GM21447 (cell line): Measurements from ENCODE around the gene VKORC1.

Source experiments
- ATAC-seq: cut with Tn5 transposase; IDR thresholded peaks from one replicate; pipeline ENCODE4 v1.9.1; 2021; ENCODE audit not compliant: unreplicated experiment

VKORC1 gene

DNA sequence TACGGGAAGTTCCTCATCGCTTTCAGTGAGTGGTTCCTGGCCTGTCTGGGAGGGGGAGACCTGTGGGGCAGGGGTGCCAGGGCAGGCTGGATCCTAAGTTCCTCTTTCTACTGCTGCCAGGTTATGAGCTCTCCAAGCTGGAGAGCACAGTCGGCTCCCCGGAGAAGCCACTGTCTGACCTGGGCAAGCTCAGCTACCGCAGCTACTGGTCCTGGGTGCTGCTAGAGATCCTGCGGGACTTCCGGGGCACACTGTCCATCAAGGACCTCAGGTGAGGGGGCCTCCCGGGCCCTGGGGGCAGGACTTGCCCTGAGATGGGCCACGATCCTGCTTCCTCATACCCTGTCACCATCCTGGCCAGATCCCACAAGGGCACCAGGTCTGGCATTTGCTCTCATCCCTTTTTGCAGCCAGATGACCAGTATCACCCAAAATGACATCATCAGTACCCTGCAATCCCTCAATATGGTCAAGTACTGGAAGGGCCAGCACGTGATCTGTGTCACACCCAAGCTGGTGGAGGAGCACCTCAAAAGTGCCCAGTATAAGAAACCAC is 35.8 kb upstream of the VKORC1 start:
- no peak for ATAC-seq

DNA sequence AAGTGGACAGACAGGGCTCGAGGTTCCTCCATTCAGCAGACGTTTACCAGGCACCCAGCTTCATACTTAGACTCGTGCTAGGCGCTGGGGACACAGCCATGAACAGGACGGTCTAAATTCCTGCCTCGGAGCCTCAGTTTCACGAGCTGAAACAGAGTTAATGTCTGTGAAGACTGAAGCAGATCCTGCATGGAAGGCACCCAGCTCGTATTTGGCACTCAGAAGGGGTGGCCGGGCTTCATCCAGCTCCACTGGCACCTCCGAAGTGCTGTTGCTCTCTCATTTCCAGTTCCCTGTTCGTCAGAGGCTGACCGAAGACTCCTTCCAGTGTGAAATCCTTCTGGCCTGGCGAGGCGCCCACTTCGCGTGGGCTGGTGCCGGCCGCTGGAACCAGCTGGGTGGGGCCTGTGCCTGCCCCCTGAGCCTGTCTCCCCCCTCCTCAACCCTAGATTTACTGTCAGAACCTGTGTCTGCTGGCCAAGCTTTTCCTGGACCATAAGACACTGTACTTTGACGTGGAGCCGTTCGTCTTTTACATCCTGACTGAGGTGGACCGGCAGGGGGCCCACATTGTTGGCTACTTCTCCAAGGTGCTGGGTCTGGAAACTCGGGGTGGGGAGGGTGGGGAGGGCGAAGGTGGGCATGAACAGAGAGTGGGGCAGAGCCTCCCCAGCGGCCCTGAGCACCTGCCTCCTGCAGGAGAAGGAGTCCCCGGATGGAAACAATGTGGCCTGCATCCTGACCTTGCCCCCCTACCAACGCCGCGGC is 35.2 kb upstream of the VKORC1 start:
- no peak for ATAC-seq

DNA sequence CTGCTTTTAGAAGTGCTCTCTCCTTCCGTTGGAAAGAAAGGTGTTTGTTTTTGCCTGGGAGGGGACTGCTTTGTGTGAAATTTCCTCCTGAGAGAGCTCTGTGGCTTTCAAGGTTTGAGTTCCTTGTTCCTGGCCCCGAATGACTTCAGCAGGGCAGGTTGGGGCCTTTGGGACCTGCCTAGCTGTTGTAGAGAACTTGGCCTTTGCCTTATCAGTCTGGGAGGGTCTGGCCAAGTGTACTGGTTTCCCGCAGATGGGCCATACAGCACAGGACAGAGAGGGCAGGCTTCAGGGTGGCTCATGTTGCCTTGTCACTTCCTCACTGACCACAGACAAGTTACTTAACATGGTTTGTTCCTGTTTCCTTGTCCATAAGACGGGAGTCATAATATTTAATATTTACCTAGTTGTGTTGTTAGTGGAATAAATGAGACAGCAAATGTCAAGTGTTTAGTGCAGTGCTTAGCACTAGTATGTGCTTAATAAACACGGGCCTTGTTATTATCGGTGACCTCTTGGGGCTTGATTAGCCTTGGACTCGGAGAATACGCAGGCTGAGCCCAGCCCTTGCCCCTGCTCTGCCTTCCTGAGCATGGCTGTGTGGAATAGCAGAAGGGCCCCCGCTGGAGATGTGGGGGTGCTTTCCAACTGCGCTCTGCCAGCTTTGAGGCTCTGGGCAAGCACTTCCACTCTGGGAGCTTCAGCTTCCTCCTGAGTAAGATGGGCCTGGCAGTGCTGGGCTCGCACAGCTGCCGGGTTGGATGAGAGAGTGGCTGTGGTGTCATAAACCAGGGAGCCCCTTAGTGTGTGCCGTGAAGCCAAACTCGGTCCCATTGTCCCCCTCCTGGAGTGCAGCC is 34.3 kb upstream of the VKORC1 start:
- ATAC-seq = no peak

DNA sequence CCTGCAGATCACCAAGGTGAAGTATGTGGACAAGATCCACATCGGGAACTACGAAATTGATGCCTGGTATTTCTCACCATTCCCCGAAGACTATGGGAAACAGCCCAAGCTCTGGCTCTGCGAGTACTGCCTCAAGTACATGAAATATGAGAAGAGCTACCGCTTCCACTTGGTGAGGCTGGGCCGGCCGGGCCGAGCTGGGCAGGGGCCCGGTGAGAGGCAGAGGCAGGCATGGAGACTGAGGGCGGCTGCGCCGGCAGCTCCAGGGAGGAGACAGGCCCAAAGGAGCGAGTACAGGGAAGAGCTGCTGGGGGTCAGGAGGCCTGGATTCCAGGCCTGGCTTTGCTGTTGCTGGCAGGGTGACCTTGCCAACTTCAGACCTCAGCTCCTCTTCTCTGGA is 32.6 kb upstream of the VKORC1 start:
- ATAC-seq = no peak

DNA sequence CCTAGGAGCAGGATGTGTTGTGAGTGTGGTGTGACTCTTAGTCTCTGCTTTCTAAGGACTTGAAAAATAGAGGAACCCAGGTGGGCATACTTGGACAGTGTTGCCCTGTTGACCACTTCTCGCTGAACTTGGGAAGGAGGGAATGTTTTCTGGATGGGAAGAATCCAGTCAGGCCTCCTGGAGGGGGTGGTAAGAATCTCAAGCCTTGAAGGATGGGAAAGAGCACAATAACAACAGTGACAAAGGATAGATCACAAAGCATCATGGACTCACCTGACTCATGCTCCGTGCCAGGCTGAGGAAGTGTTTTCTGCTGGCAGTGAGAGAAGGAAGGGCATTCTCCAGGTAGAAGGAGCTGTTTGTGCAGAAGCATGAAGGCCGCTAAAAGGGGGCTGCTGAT is 31.2 kb upstream of the VKORC1 start:
- ATAC-seq = no peak

DNA sequence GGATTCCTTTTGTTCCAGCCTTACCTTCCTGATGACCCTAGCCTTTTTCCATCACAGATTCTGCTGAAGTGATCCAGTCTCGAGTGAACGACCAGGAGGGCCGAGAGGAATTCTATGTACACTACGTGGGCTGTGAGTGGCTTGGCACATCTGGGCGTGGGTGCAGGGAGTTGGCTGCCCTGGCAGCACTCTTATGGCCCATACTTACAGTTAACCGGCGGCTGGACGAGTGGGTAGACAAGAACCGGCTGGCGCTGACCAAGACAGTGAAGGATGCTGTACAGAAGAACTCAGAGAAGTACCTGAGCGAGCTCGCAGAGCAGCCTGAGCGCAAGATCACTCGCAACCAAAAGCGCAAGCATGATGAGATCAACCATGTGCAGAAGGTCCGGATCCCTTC is 25.5 kb upstream of the VKORC1 start:
- no peak for ATAC-seq

DNA sequence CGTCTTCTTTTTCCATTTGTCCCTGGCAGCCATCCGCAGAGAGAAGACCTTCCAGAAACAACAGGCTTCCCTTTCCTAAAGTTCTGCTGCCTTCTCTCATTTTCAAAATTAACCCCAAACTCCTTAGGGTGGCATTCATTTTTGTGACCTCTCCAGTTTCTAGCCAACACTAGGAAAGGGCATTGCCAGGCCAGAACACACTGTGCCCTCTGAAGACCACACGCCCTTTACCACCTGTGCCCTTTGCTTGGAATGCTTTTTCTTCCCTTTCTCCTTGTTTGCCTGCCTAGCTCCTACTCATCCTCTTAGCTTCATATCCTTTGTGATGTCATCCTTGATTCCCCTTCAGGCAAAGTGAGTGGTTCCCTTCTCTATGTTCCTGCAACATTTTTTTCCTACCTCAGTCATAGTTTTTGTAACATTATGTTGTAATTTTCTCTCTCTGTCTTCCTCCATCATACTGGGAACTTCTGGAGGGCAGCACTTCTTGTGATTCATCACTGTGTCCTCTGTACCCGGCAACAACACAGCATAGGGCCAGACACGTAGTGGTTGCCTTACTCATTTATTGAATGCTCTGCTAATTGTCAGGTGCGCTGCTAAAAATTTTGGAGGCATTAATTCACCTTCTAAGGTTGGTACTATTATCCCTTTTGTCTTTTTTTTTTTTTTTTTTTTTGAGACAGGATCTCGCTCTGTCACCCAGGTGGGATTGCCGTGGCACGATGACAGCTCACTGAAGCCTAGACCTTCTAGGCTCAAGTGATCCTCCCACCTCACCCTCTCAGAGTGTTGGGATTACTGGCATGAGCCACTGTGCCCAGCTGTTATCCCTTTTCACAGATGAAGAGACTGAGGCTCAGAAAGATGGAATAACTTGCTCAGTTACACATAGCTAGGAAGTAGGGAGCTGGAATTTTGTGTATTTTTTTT is 23.9 kb upstream of the VKORC1 start:
- ATAC-seq = no peak

DNA sequence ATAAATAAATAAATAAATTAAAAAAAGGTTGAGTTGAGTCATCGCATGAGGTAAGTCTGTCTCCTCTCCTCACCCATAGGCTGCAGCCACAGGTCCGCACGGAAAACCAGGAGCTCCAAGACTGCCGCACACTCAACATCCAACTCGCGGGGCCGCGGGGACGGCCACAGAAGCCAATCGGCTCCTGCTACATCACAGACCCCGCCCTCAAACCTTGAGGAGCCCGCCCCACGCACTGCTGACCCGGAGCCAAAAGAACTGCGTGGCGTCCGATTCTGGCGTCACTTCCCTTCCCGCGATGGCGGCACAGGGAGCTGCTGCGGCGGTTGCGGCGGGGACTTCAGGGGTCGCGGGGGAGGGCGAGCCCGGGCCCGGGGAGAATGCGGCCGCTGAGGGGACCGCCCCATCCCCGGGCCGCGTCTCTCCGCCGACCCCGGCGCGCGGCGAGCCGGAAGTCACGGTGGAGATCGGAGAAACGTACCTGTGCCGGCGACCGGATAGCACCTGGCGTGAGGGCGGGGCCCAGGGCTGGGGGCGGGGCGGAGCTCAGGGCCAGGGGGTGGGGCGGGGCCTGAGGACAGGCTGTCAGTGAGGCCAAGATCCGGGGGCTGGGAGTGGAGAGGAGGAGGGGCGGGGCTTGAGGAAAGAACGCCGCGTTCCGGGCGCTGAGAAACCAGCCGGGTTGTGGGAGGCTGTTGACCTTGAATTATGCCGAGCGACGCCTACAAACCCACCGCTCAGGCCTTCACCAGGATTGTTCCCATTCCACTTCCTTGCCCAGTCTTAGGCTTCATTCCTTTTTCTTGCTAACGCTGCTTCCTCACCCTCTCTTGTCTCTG is 23.0 kb upstream of the VKORC1 start, which contains the start of gene KAT8:
KAT8 (plus strand) TSS at position 281 of the 839 bp plus-strand sequence; CDS start at position 299, 18 bp downstream.
- ATAC-seq = peak; percentile 91

DNA sequence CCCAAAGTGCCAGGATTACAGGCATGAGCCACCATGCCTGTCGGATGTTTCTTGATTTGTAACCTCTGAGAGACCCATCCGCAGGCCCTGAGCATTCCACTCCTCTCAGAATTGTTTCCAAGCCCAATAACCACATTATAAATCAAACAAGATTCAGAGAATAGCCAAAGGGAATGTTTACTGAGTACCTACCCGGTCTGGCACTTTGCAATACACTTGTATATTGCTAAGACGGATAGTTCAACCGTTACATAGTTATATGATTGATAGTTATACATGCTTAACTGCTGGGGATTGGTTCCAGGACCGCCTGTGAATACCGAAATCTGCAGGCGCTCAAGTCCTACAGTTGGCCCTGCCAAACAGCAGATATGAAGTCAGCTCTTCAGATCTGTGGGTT is 19.9 kb upstream of the VKORC1 start:
- ATAC-seq = no peak

DNA sequence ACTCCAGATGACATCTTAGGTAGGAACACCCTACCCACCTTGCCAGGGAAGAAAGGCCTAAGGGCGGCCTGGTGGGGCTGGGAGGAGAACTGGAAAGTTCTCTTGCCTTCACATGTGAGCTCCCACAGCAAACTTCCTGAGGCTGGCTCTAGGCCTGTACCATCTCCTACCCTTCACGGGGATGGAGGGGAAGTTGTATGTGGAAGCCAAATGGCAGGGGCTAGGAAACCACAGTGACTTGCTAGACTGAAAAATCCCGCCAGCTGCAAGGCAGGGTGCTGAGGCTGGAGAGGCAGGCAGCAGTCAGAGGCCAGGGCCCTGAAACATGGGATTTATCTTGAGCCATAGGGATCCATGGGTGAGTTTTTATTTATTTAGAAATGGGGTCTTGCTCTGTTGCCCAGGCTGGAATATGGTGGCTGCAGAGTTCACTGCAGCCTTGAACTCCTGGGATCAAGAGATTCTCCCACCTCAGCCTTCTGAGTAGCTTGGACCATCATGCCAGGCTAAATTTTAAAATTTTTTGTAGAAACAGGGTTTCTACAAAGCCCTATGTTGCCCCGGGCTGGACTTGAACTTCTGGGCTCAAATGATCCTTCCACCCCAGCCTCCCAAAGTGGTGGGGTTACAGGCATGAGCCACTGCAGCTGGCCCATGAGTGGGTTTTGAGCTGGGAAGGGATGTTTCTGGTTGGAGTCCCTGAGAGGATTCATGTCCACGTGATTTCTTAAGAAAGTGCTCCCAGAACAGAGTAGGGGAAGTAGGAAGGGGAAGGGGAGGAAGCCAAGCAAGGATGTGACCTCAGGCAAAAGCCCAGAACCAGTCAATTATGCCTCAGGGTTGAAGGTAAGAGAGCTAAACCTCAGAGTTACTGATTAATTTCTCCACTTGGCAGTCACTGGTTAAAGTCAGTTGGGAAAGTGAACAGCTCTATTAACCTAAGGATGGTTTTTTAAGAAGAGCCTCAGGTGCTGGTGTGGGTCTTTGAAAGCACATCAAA is 18.8 kb upstream of the VKORC1 start:
- no peak for ATAC-seq

DNA sequence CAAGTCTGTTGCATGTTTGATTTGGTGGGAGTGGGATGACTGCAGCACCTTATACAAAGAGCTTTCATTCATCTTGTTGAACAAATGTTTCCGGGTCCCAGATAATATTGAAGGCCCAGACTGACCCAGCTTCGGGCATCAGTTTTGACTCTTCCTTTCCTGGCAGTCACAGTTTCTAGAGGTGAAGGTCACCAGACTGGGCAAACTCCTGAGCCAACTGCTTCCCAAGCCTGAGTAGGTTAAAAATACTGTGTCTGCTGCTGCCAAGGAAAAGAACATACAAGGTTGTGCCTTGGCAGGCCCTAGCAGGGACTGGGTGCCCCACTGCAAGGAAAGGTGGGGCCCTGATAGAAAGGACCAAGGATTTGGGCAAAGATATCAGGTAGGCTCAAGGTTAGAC is 18.1 kb upstream of the VKORC1 start:
- no peak for ATAC-seq

DNA sequence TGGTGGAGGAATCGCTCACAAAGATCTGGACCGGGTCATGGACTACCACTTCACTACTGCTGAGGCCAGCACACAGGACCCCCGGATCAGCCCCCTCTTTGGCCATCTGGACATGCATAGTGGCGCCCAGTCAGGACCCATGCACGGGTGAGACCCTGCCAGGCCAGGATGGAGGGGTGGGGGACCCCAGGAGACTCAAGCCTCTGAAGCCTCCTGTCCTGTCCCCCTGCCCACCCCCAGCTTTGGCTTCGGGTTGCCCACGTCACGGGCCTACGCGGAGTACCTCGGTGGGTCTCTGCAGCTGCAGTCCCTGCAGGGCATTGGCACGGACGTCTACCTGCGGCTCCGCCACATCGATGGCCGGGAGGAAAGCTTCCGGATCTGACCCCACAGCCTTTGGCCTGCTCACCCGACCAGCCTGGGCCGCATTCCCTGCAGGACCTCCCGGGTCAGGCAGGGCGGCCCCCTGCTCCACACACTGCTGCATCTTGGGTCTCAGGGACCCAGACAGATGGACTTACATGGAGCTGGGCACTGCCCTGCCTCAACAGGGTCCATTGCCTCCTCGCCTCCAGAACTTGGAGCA is 17.4 kb upstream of the VKORC1 start:
- ATAC-seq = no peak

DNA sequence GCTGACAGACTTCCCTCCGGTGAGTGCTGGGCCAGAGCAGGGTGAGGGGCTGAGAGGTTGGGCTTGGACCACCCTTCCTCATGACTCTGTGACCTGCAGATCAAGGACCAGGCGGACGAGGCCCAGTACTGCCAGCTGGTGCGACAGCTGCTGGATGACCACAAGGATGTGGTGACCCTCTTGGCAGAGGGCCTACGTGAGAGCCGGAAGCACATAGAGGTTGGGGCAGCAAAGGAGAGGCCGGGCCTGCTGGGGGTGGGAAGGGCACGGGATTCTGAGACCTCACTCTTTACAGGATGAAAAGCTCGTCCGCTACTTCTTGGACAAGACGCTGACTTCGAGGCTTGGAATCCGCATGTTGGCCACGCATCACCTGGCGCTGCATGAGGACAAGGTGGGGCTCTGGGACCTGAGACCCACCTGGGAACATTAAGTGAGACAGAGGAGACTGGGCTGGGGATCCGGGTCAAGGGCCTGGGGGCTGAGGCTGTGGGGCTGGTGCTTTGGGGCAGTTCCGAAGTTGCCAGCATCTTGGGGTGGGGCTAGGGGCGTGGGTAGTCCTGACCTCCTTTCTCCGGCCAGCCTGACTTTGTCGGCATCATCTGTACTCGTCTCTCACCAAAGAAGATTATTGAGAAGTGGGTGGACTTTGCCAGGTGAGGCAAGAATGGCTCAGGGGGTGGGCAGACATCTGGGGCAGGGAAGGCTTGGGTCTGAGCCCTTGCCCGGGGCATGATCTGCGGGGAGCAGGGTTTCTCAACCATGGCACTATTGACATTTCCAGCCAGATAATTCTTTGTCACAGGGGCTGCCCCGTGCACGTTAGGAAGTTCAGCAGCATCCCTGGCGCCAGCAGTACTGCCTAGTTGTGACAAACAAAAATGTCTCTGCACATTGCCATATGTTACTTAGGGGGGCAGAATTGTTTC is 15.8 kb upstream of the VKORC1 start:
- no peak for ATAC-seq

DNA sequence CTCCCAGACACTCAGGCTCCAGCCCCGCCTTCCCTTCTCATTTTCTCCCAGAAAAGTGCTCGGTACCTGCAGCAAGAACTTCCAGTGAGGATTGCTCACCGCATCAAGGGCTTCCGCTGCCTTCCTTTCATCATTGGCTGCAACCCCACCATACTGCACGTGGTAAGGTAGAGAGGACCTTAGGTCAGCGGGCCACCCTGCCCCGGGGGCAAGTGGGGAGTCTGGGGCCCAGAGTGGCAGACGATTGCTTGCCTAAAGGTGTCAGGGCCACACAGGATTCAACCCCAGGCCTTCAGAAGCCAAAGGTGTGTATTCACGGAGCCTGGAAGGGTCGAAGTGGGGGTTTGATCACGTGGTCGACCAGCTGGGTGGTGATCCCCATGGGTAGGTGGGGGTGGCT is 15.0 kb upstream of the VKORC1 start:
- no peak for ATAC-seq

DNA sequence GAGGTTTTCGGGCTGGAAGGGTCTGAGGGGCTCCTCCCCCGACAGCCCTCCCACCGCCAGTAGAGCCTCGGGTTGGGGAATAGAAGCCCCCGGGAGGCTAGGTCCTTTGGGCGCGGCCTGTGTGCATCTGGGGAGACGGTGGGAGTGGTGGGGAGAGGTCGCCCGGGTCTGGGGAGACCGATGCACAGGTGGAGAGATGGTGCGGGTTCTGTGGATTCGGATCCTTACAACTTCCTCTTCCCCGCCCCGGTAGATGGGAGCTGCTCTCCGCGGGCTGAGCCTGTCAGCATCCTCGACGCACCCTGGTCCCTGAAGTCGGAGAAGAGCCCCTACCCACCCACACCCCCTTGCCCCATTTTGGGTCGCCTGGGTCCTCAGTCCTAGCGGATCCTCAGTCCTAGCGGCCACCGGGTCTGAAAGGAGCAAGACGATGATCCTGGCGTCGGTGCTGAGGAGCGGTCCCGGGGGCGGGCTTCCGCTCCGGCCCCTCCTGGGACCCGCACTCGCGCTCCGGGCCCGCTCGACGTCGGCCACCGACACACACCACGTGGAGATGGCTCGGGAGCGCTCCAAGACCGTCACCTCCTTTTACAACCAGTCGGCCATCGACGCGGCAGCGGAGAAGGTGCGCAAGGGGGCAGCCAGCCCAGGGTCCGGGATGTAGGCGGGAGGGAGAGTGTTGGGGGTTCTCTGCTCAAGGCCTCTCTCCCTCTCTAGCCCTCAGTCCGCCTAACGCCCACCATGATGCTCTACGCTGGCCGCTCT is 14.4 kb upstream of the VKORC1 start:
- ATAC-seq = no peak

DNA sequence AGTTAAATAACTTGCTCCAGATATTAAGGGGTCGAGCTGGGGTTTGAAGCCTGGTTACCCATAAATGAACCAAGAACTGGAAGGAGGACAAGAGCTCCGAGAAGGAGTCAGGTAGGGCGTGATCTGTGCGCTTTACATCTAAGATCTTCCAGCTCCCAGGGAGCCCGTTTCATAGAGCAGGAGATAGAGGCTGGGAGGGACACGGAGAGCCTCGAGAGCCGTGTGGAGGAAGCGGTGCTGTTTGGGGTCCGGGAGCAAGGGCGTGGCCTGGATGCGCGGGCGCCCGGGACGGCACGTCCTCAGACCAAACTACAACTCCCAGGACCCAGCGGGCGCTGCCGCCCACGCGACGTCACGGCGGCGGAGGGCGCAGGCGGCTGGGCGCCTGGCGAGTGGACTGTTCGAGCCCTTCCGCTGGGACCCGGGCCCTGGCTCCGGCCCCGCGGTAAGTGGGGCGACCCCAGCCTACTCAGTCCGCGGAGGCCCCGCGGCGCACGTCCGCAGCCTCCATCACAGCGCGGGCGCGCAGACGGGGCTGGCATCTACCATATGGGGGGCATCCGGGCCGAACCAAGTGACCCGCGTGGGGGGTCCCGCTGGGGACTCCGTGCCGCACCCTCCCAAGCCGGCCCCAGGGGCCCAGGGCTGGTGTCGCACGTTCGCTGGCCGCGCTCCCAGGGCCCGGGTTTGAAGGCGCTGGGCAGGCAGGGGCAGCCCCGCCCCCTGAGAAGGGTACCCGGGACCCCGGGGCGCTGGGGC is 13.6 kb upstream of the VKORC1 start, which contains the start of gene BCKDK:
BCKDK (plus strand) TSS at position 352 of the 759 bp plus-strand sequence. CDS start 838 bp downstream, outside the sequence.
- ATAC-seq = peak; percentile 78
